ENCODE results near the gene TBCCD1.

TBCCD1 gene

GRCh38 chr3:186609247-186609868, 42.2 kb upstream of the TBCCD1 start:
- TF ChIP-seq RAD21 (IDR thresholded peaks at IDR 0.05; ENCODE audit: low read depth) (peak; percentile 55), TEAD4 (IDR thresholded peaks at IDR 0.05) (no peak), USF1 (IDR thresholded peaks at IDR 0.05) (no peak), FOXM1 (IDR thresholded peaks at IDR 0.05; ENCODE audit: borderline replicate concordance, low read depth) (no peak), YY1 (IDR thresholded peaks at IDR 0.05; ENCODE audit: low read depth) (0 out of 2 replicates have a peak, but pooled peaks have one; percentile 39), CEBPB (IDR thresholded peaks at IDR 0.05) (no peak), ZBTB7A (IDR thresholded peaks at IDR 0.05; ENCODE audit: low read depth) (no peak), CREB1 (IDR thresholded peaks at IDR 0.05; ENCODE audit: low read depth) (no peak), EGR1 (IDR thresholded peaks at IDR 0.05) (no peak)

GRCh38 chr3:186608624-186609215, 41.6 kb upstream of the TBCCD1 start:
- TF ChIP-seq TEAD4 (IDR thresholded peaks at IDR 0.05) (no peak), NFIC (IDR thresholded peaks at IDR 0.05) (no peak), FOXM1 (IDR thresholded peaks at IDR 0.05; ENCODE audit: borderline replicate concordance, low read depth) (no peak), REST (IDR thresholded peaks at IDR 0.05; ENCODE audit: low read depth) (no peak), TCF12 (IDR thresholded peaks at IDR 0.05; ENCODE audit: low read depth) (no peak), TAF1 (IDR thresholded peaks at IDR 0.05; ENCODE audit: low read depth) (no peak)

- TF ChIP-seq YY1 (IDR thresholded peaks at IDR 0.05; ENCODE audit: low read depth) = no peak
- TF ChIP-seq TAF1 (IDR thresholded peaks at IDR 0.05; ENCODE audit: low read depth) = no peak
- no peak for TF ChIP-seq TEAD4 (IDR thresholded peaks at IDR 0.05)
- no peak for TF ChIP-seq RAD21 (IDR thresholded peaks at IDR 0.05; ENCODE audit: low read depth)
- TF ChIP-seq TCF12 (IDR thresholded peaks at IDR 0.05; ENCODE audit: low read depth) = no peak
Measured at GRCh38 chr3:186605561-186606545, 38.7 kb upstream of the TBCCD1 start.

DNA sequence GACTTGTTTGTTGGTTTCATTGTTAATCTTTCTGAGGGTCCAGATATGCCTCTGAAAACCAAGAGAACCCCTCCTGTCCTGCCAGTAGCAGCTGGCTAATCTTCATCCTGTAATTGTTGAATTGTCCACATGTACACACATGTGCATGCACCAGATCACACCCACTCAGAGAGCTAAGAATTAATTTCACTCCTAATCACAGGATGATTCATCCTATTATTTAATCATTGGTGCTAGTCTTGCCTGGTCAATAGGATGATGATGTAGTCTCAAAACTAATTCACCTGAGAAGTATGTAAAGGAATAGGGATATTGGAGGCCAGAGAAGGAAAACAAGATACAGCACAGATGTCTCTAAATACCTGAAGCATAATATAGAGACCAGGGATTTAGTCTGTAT, 37.9 kb upstream of the TBCCD1 start:
- TF ChIP-seq USF1 (IDR thresholded peaks at IDR 0.05) (no peak), YY1 (IDR thresholded peaks at IDR 0.05; ENCODE audit: low read depth) (no peak), MAX (IDR thresholded peaks at IDR 0.05) (no peak), TCF12 (IDR thresholded peaks at IDR 0.05; ENCODE audit: low read depth) (no peak), CEBPB (IDR thresholded peaks at IDR 0.05) (no peak), TEAD4 (IDR thresholded peaks at IDR 0.05) (no peak), TAF1 (IDR thresholded peaks at IDR 0.05; ENCODE audit: low read depth) (no peak), FOXM1 (IDR thresholded peaks at IDR 0.05; ENCODE audit: borderline replicate concordance, low read depth) (no peak), REST (IDR thresholded peaks at IDR 0.05; ENCODE audit: low read depth) (no peak), CREB1 (IDR thresholded peaks at IDR 0.05; ENCODE audit: low read depth) (no peak), EP300 (IDR thresholded peaks at IDR 0.05; ENCODE audit: borderline replicate concordance) (no peak), ZBTB7A (IDR thresholded peaks at IDR 0.05; ENCODE audit: low read depth) (no peak), RAD21 (IDR thresholded peaks at IDR 0.05; ENCODE audit: low read depth) (no peak), NFIC (IDR thresholded peaks at IDR 0.05) (no peak), EGR1 (IDR thresholded peaks at IDR 0.05) (no peak)

DNA sequence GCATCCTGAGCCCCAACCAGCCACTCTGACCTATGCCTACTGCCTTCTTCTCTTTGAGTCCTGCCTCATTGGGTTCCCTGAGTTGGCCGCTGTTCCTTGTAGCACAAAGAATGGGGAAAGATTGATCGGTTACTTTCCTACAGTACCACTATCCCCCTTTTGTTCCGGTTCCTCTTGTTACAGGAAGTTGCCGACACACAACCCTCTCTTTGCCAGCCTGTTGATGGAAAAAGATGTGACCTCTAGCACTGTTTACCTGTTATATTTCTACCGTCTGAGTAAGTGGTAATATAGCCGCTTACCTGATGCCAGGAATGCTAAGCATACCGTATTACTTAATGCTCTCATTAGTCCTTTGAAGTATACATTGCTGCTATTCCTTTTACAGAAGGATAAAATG, 36.0 kb upstream of the TBCCD1 start:
- TF ChIP-seq EGR1 (IDR thresholded peaks at IDR 0.05) (no peak), TEAD4 (IDR thresholded peaks at IDR 0.05) (no peak), CEBPB (IDR thresholded peaks at IDR 0.05) (no peak), YY1 (IDR thresholded peaks at IDR 0.05; ENCODE audit: low read depth) (no peak), USF1 (IDR thresholded peaks at IDR 0.05) (no peak), FOXM1 (IDR thresholded peaks at IDR 0.05; ENCODE audit: borderline replicate concordance, low read depth) (no peak), REST (IDR thresholded peaks at IDR 0.05; ENCODE audit: low read depth) (no peak), MAX (IDR thresholded peaks at IDR 0.05) (no peak), ZBTB7A (IDR thresholded peaks at IDR 0.05; ENCODE audit: low read depth) (no peak), NFIC (IDR thresholded peaks at IDR 0.05) (no peak), EP300 (IDR thresholded peaks at IDR 0.05; ENCODE audit: borderline replicate concordance) (no peak), TAF1 (IDR thresholded peaks at IDR 0.05; ENCODE audit: low read depth) (no peak), CREB1 (IDR thresholded peaks at IDR 0.05; ENCODE audit: low read depth) (no peak)

Data from Ishikawa (cell line).